ENCODE measurements around the gene CCDC126.
"Not testable (repeated sequence)": the region's sequence is repeated elsewhere in the genome, so short reads cannot be mapped to it uniquely, and the experiment has no call there.

The CCDC126 gene

DNA sequence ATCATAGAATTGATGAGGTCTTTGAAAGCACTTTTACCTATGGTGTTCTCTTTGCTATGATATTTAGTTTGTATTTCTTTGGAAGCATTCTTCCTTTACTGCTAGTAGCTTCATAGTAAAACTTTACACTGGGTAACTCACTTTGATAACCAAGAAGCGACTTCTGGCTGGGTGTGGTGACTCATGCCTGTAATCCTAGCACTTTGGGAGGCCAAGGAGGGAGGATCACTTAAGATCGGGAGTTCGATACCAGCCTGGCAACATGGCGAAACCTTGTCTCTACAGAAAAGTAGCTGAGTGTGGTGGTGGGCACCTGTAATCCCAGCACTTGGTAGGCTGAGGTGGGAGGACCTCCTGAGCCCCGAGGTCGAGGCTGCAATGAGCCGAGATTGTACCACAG is 36.2 kb downstream of the CCDC126 start:
- DNase-seq: no peak

DNA sequence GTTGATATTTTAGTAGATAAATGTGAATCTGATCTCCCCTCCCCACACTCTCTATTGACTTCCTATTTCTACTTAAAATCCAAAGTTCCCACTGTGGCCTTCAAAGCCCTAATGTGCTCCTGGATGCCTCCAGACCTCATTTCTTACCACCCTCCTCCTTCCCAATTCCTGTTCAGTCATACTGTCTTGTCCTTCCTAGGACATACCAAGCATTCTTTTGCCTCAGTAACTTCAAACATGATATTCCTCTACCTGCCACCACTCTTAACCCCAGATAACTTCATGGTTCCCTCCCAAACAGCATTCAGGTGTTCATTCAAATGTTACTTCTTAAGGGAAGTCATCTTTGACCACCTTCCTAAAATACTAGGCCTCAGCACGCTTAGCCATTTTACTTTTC is 48.6 kb downstream of the CCDC126 start:
- no peak for DNase-seq

DNA sequence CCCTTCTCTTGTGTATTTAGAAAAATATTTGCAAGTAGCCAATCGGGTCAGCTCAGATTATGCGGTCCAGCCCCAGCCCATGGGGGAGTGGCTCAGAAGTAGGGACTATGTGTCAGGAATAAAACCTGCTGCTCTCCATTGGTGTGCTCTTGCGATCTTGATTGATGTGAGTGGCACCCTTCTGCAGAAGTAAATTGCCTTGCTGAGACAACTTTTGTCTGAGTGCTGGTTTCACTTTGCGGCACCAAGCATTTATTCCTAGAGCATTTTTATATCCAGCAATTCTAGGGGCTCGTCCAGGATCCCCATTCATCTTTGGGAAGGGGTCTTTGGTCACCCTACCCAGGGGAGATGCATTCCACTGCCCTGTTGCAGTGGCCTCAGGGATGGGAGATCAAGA is 56.8 kb downstream of the CCDC126 start:
- no peak for DNase-seq

DNA sequence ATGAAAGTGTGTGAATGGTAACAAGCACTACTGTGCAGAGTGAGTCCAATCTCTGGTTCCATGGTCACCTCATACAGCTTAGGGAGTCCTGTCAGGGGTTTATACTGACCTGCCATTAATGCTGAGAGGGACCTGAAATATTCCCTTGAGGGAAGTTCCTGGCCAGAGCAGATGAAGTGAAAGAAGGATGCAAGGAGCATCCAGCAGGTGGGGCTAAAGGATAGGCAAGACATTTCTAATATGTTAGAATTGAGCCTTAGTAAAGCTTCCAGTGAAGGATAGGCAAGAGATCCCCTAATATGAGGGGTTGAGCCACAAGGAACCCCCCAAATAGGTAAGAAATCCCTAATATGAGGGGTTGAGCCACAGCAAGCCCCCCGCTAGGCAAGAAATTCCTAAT is 57.3 kb downstream of the CCDC126 start:
- DNase-seq: peak in 1 of 2 donors; percentile 0

DNA sequence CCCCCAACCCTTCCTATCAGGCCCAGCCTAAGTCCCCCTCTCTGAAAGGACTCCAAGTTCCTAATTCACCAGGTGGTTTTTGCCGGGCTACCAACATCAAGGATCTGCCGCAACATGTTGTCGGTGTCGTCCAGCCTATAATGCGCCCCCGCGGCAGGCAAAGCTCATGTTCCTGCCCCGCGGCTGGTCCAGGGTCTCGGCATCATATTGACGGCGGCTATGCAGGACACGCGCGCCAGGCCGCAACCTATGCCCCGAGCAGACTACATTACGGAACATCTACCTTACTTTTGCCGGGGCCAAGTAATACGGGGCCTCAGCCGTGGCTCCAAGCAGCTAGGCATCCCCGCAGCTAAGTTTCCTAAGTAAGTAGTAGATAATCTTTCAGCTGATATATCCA is 58.3 kb downstream of the CCDC126 start:
- DNase-seq: no peak

DNA sequence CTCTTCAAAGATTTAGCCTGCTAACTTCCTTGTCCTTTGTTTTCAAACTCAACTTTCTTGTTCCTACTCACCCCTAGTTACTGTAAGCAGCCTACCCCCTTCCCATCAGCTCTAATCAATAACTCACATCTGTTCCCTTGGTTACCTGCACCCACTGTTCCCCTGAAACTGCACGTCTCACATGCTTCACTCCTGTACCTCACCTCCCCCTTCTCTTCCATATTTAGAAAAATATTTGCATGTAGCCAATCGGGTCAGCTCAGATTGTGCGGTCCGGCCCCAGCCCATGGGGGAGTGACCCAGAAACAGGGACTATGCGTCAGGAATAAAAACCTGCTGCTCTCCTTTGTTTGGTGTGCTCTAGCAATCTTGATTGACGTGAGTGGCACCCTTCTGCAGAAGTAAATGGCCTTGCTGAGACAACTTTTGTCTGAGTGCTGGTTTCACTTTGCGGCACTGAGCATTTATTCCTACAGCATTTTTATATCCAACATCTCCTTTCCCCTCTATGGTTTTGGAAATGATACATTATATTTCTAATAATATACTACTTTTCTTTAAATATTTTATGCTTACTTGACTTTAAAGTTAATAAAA is 61.7 kb downstream of the CCDC126 start:
- no peak for DNase-seq

DNA sequence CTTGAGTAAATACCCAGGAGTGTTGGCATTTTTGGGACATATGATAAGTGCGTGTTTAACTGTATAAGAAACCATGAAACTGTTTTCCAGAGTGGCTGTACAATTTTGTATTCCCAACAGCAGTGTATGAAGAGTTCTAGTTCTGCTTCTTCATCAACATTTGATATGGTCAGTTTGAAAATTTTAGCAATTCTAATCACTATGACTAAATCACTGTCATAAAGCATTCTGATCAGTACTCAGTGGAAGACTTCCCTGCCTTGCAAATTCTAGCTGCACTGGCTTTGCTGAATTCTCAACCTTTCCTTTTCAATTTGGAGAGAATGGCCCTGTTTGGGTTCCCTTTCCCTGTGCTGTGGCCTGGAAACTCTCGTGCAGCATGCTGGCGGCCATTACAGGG is 64.2 kb downstream of the CCDC126 start:
- no peak for DNase-seq

DNA sequence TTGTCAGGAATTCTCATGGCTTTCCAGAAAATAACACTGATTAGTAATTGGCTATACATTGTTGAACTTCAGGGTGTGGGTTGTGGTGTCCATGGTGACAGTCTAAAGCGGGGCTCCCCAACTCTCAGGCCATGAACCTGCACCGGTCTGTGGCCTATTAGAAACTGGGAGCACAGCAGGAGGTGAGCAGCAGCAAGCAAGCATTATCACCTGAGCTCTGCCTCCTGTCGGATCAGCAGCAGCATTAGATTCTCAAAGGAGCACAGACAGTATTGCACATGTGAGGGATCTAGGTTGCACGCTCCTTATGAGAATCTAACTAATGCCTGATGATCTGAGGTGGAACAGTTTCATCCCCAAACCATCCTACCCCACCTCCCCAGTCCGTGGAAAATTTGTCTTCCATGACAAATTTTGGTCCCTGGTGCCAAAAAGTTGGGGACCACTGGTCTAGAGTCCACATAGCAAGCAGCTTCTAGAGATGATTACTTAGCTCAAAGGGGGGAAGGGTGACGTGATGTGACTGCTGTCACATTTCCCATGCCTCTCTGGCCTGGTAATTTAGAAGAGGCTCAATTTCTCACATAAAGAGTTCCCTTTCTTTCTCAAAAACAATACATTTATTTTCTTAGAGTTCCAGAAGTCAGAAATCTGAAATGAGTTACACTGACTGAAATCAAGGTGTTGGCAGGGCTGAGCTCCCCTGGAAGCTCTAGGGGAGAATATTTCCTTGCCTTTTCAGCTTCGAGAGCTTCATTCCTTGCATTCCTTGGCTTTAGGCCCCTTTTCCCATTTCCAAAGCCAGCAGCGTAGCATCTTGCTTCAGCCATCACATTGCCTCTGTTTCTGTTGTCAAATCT is 65.2 kb downstream of the CCDC126 start:
- no peak for DNase-seq

DNA sequence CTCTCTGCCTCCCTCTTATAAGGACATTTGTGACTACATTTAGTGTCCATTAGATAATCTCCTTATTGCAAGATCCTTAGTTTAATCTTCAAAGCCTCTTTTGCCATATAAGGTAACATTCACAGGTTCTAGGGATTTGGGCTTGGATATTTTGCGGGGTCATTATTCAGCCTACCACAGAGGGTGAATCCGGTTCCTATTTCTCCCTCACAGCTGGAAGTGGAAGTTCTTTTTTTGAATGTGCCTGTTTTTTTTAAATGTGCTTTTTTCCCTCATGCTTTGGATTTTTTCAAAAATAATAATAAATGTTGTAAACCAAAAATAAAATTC is 65.8 kb downstream of the CCDC126 start:
- DNase-seq: no peak

DNA sequence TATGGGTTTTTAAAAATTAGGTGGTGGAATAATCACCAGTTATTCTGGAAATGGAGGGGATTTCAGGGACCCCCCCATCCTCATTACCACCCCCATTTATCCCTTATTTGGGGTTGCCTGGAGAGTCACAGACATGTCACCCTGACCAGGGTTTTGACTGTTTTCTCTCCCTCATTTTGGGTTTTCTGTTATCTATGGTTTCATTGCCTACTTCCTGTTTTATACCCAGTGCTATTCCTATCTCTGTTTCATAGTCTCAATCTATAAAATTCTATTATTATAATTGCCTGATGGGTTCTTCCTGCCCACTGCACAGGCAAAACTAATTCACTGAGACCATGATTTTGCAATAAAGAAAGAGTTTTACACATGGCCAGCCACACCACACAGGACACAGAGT is 66.9 kb downstream of the CCDC126 start:
- no peak for DNase-seq

DNA sequence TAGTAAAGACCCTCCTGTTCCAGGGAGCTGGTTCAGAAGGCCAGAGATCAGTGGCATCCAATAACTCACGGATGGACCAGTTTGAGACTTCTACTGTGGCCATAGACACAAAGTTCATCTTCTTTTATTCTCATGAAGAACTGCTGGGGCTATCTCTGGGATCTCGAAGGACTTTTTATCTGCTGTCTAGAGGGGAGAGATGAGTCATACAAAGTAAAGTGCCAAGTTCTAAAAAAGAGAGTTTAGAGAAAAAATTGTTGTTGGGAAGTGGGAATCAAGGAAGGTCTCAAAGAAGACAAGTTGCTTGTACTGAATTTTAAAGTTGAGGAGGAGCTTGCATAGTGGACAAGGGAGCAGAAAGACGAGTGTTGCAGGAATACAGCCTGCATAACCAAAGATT is 74.9 kb downstream of the CCDC126 start:
- no peak for DNase-seq

DNA sequence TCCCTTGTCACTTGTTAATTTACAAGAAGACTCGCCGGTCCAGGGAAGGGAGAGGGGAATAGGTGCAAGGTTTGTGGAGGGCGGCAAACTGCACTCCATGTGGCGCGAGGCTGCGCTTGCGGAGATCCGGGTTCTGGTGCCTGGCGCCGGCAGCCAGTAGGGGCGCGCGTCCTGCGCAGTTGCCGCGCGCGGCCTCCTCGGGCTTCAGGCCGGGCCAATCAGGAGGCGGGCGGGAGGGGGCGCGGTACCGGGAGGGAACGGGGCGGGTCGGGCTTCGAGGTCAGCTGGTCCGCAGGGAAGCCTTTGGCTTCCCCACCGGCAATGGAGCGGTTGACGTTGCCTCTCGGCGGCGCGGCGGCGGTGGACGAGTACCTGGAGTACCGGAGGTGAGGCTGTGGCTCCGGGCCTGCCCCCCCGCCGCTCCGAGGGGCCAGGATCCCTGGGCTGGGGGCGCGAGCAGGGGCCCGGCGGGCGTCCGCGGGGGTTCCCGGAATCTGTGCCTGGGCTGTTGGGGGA is 82.8 kb downstream of the CCDC126 start, which contains the start of gene FAM221A:
FAM221A (plus strand) TSS at position 302 of the 516 bp plus-strand sequence; CDS start at position 322, 20 bp downstream.
- peak; percentile 30 to 49 for DNase-seq

DNA sequence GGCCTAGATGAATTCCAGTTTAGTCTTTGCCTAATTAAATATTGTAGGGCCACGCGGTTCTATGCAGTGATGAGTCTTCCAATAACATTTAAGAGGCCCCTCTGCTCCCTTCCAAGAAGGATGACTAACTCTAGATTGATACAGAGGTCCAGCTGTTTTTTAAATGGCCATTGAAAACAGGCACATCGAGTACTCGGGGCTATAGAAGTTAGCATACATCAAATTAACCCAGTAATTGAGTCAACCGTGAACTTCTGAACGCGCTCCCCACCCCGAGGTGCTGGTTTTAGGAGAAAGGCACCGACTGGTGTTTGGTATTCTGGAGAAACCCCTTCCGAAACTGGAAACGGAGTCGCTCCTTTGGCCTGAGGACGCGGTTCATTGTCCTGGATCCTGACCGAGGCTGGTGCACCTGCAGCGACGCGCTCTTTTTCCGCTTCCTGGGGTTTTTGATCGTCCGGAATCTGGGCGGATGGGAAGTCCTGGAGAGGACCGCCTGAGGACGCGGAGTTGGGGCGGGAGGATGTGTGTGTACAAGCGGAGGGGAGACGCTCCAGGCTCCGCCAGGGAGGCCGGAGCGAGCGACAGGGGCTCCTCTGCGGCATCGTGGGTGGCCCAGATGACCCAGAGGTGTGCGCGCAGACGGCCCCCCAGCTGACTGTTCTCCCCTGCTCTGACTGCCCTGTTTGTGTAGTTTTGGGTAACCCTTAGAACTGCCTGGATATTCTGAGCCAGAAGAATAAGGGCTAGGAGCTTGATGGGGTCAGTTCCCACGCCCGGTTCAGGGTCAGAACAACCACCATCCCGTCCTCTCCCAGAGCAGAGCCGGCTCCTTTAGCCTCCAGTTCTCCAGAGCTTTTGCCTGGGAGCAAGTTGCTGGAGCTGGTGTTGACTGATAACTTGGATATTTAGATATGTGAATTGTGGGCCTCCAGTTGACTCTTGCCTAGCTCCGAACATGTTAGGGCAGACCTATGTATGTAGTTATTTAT is 83.5 kb downstream of the CCDC126 start:
- DNase-seq: peak in 1 of 2 donors; percentile 5

DNA sequence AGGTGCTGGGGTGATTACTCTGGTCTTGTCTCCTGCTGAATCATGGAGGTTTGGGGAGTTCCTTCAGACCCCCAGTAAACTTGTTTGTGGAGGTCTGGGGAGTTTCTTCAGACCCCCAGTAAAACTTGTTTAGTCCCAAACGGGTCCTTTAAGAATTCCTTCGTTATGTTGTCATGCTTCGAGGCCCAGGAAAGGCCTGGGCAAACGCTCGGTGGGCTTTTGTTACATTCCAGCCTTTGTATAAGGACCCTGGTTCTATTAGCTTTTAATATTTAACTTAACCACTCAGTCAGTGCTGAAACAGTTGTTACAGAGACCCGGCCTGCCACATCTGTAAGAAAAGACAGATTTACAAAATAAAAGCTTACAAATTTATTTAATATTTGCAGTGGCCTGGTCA is 86.9 kb downstream of the CCDC126 start:
- not testable (repeated sequence) for DNase-seq

DNA sequence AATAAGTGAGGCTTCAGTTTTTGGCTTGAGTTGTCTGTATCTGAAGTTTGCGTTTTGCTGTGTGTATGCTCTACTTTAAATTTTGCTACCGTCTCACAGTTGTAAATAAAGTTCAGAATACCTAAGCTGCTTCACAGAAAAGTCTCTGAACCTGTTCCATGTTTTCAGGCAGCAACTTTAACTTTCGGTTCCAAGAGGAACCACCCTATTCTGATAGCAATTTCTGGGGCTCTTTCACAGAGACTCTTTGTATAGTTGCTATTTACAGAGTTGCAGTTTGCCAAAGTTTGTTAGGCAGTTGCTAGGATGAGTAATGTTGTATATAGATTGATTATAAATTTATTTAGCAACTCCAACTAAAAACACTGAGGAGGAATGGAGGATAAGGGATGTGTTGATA is 88.5 kb downstream of the CCDC126 start:
- no peak for DNase-seq

DNA sequence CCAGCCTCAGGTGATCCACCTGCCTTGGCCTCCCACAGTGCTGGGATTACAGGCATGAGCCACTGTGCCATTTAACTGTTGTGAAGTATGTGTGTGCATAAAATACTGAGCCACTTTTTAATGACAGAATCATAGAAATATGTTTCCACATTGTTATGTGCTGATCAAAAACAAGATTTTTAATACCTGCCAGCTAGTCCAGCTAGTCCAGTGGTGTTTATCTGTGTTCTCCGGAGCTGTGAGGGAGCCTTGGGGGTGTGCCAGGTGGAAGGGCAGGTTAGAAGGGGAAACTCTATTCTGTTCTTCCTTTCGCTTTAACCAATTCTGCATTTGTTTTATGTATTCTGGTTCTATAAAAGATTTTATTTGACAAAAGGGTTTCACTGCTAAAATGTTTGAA is 89.8 kb downstream of the CCDC126 start:
- DNase-seq: no peak

DNA sequence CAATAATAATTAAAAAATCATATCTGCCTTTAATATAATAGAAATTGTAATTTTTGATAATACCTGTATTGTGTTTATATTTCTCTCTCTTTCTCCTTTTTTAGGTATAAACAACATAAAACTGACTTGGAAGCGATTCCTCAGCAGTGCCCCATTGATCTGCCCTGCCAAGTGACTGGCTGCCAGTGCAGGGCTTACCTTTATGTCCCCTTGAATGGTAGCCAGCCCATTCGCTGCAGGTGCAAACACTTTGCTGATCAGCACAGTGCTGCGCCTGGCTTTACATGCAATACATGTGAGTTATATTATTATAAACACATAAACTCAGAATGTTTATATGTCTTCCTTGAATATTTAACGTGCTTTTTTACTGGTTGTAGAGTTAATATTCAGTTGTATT is 92.0 kb downstream of the CCDC126 start:
- DNase-seq: no peak

DNA sequence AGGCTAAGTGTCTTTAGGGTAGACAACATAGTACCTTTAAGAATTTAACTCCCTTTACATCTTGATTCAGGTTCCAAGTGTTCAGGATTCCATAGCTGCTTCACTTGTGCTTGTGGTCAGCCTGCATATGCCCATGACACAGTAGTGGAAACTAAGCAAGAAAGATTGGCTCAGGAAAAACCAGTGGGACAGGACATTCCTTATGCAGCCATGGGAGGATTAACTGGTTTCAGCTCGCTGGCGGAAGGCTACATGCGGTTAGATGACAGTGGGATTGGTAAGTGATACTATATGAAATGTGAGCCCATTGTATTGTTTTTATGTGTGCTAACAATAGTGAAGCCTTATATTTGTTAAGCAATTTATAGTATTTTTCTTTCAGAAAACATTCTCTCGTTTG is 94.1 kb downstream of the CCDC126 start:
- DNase-seq: no peak

DNA sequence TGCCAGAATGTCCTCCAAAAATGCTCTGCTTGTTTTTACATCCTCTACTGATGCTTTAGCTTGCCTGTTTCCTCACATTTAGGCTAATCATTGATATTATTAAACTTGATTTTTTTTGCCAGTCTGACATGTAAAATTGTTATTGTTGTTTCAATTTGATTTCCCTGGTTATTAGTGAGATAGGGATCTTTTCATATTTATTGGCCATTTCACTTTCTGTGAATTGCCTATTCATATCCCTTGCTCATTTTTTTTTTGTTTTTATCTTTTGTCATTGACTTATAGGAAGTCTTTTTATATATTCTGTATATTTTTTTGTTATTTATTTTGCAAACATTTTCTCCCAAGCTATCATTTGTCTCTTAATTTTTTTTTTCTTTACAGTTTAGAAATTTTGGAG is 96.0 kb downstream of the CCDC126 start:
- DNase-seq: no peak
